Gastroesophageal sphincter (tissue), 4 donors: ENCODE data around the gene HMG20B. TPM values are rescaled to one million over a fixed set of nuclear protein-coding genes. Genes with fewer than 3 reads are reported as not detected.
"Not testable (repeated sequence)": the region's sequence is repeated elsewhere in the genome, so short reads cannot be mapped to it uniquely, and the experiment has no call there.

Source experiments
- ATAC-seq: fragments of 150-250 bp; one replicate; pipeline ENCODE4 v1.9.1; 2016; ENCODE audit warnings: mild to moderate bottlenecking, moderate library complexity
- H3K27ac ChIP-seq, 4 donors: fragments of 200-600 bp; sonication (generic) in 3 of 4; 1 replicate in 3 of 4; 2 replicates in 1 of 4; pipeline ENCODE4 v1.5.1; 2016 to 2019
- H3K27me3 ChIP-seq: fragments of 200-600 bp; sonication (generic); one replicate; pipeline ENCODE4 v1.5.1; 2019
- H3K36me3 ChIP-seq, 2 donors: fragments of 200-600 bp; sonication (generic); one replicate each; pipeline ENCODE4 v1.5.1; 2019; ENCODE audit warnings: control low read depth in 1 of 2
- H3K4me1 ChIP-seq, 3 donors: fragments of 200-600 bp; sonication (generic); 1 replicate in 2 of 3; 2 replicates in 1 of 3; pipeline ENCODE4 v1.5.1; 2016 to 2019; ENCODE audit warnings: control low read depth in 2 of 3
- H3K4me3 ChIP-seq, 2 donors: fragments of 200-600 bp; sonication (generic); one replicate each; pipeline ENCODE4 v1.5.1; 2019; ENCODE audit warnings: mild to moderate bottlenecking in 1 of 2, moderate library complexity in 1 of 2
- H3K9me3 ChIP-seq, 3 donors: fragments of 200-600 bp; sonication (generic); one replicate each; pipeline ENCODE4 v1.5.1; 2017 to 2019; ENCODE audit warnings: control low read depth in 2 of 3
- CTCF ChIP-seq, 4 experiments: fragments of 200-600 bp in 2 of 4; fragments of 450-650 bp in 2 of 4; sonication (generic) in 1 of 4; IDR thresholded peaks; one replicate each; pipeline ENCODE4 v1.5.1; 2017 to 2019; ENCODE audit warnings: antibody characterized with exemption in 4 of 4, mild to moderate bottlenecking in 2 of 4, moderate library complexity in 2 of 4
- EP300 ChIP-seq: sonication (generic); formaldehyde crosslinking; IDR thresholded peaks from one replicate; pipeline ENCODE4 v1.6.1; 2017; ENCODE audit warnings: antibody characterized with exemption, mild to moderate bottlenecking
- POLR2A ChIP-seq, 2 donors: fragments of 450-650 bp; IDR thresholded peaks; one replicate each; pipeline ENCODE4 v1.6.1; 2017; ENCODE audit warnings: antibody characterized with exemption in 2 of 2, mild to moderate bottlenecking in 2 of 2, moderate library complexity in 1 of 2
- POLR2AphosphoS5 ChIP-seq: sonication (generic); formaldehyde crosslinking; IDR thresholded peaks from one replicate; pipeline ENCODE4 v1.6.1; 2017; ENCODE audit warnings: antibody characterized with exemption
- WGBS, 2 donors: methylation state at CpG; one replicate each; pipeline ENCODE4 v1.1.5; 2018; ENCODE audit warnings: low coverage in 1 of 2; 5-methylcytosine and 5-hydroxymethylcytosine counted together
- total RNA-seq, 4 donors: library from RNA; depleted of rRNA; stranded (reverse); fragments of >200 nt; gene quantifications; one replicate each; pipeline ENCODE4 v1.1.0, GENCODE V29; 2016

Gene HMG20B
- total RNA-seq, 4 donors from 2014 or later: 106 to 203 (median 154) TPM

GRCh38 chr19:3557461-3558248 lies 15.1 kb upstream of the HMG20B start, which contains the start of gene MFSD12:
Gene MFSD12 (minus strand): TSS chr19:3557586. CDS start chr19:3557403, 183 bp downstream.
- H3K27ac ChIP-seq: peak within 1 kb of the TSS; percentile 20 to 88 (median 86)
- H3K27me3 ChIP-seq: no peaks in the 10 kb centered on the region
- no peaks in the 10 kb centered on the region for H3K36me3 ChIP-seq
- H3K9me3 ChIP-seq: no peaks in the 10 kb centered on the region
- H3K4me3 ChIP-seq: peak within 1 kb of the TSS; percentile 89 to 97
- WGBS, 2 donors: 0% methylated on average over 7 of the region's 81 CpGs; no CpG with 5 or more reads in 1 of the 2 donors
- ATAC-seq: peak; percentile 98
- H3K4me1 ChIP-seq: peaks cover 0 to 50% (median 13%) of the 10 kb centered on the region in 3 donors
- TF ChIP-seq POLR2A (IDR thresholded peaks at IDR 0.05) (peak; percentile 66 to 70), CTCF (IDR thresholded peaks at IDR 0.05) (no peak), POLR2AphosphoS5 (peak; percentile 43)

- no peak overlapping the region for H3K4me3 ChIP-seq
- WGBS, 2 donors: 86 to 92% methylated on average over 5 to 8 of the region's 17 CpGs
- no peak for ATAC-seq
- no peaks in the 10 kb centered on the region for H3K4me1 ChIP-seq
- TF ChIP-seq POLR2A (IDR thresholded peaks at IDR 0.05): no peak
- H3K9me3 ChIP-seq: no peaks in the 10 kb centered on the region
- H3K36me3 ChIP-seq: no peaks in the 10 kb centered on the region
- H3K27ac ChIP-seq: no peak overlapping the region
- H3K27me3 ChIP-seq: no peaks in the 10 kb centered on the region
These were observed 8.8 kb upstream of the HMG20B start for GRCh38 chr19:3563709-3564524.

- no peak overlapping the region for H3K27ac ChIP-seq
- TF ChIP-seq CTCF (IDR thresholded peaks at IDR 0.05) (no peak), EP300 (no peak), POLR2AphosphoS5 (no peak), POLR2A (IDR thresholded peaks at IDR 0.05) (no peak)
- WGBS, 2 donors: 60 to 80% methylated on average over 1 to 2 of the region's 19 CpGs
- H3K9me3 ChIP-seq: no peaks in the 10 kb centered on the region
- H3K27me3 ChIP-seq: no peaks in the 10 kb centered on the region
- no peaks in the 10 kb centered on the region for H3K4me1 ChIP-seq
- no peaks in the 10 kb centered on the region for H3K36me3 ChIP-seq
- no peak for ATAC-seq
- H3K4me3 ChIP-seq: no peak overlapping the region
These were observed 7.6 kb upstream of the HMG20B start for GRCh38 chr19:3565139-3565538.

GRCh38 chr19:3570042-3570441 lies 2.7 kb upstream of the HMG20B start:
- H3K9me3 ChIP-seq, H3K27ac ChIP-seq, H3K4me3 ChIP-seq, H3K36me3 ChIP-seq, H3K27me3 ChIP-seq, ATAC-seq: not testable (repeated sequence)
- WGBS, 2 donors: 76 to 85% methylated on average over 5 to 11 of the region's 11 CpGs
- peaks cover 0 to 34% (median 12%) of the 10 kb centered on the region in 3 donors for H3K4me1 ChIP-seq

GRCh38 chr19:3570606-3571011 lies 2.1 kb upstream of the HMG20B start:
- H3K27ac ChIP-seq: no peak overlapping the region
- WGBS, 2 donors: 68 to 72% methylated on average over 7 of the region's 7 CpGs

More at GRCh38 chr19:3570606-3571011, 2.1 kb upstream of the HMG20B start:
- peaks cover 0 to 7% of the 10 kb centered on the region in 2 donors for H3K36me3 ChIP-seq
- H3K4me3 ChIP-seq: no peak overlapping the region
- H3K4me1 ChIP-seq: peaks cover 0 to 39% (median 12%) of the 10 kb centered on the region in 3 donors
- TF ChIP-seq CTCF (IDR thresholded peaks at IDR 0.05) (no peak), POLR2AphosphoS5 (no peak), EP300 (no peak), POLR2A (IDR thresholded peaks at IDR 0.05) (no peak)
- no peaks in the 10 kb centered on the region for H3K27me3 ChIP-seq
- H3K9me3 ChIP-seq: no peaks in the 10 kb centered on the region
- no peak for ATAC-seq
